B cell (primary cell): Measurements from ENCODE around the gene TBXA2R. TPM values are rescaled to one million over a fixed set of nuclear protein-coding genes. Genes with fewer than 3 reads are reported as not detected.
A peak's percentile ranks its signal among the peaks of the same experiment; 100 is the strongest.

Source experiments
- ATAC-seq: fragments of 200-7000 bp; cut with Tn5 transposase; one replicate; pipeline ENCODE4 v1.10.0; 2021; ENCODE audit warnings: low read depth, mild to moderate bottlenecking, moderate number of reproducible peaks, moderate library complexity
- CTCF ChIA-PET: fragments of 350-600 bp; sonication (Branson Sonifier 250); formaldehyde crosslinking; loops from one replicate; lab custom pipeline; 2021; ENCODE audit warnings: antibody characterized with exemption, inconsistent platforms; lab: Charles Lee
- POLR2A ChIA-PET: fragments of 350-600 bp; sonication (Branson Sonifier 250); formaldehyde crosslinking; loops from one replicate; lab custom pipeline; 2021; ENCODE audit warnings: antibody characterized with exemption; lab: Charles Lee
- DNase-seq: peaks from one replicate; pipeline ENCODE4 v3.0.0; 2013
- H2AFZ ChIP-seq: 2 replicates; pipeline ENCODE4 v1.6.1; 2012; ENCODE audit warnings: mild to moderate bottlenecking, low read depth, low read length; ENCODE audit not compliant: insufficient read depth, poor library complexity, severe bottlenecking
- H3K27ac ChIP-seq, 2 donors: 1 replicate in 1 of 2; 2 replicates in 1 of 2; pipeline ENCODE4 v1.5.1; 2012 to 2013; ENCODE audit warnings: low read length in 2 of 2, mild to moderate bottlenecking in 2 of 2, moderate library complexity in 1 of 2
- H3K27me3 ChIP-seq, 4 experiments: fragments of 200-600 bp in 1 of 4; sonication (generic) in 1 of 4; replicated peaks in 1 of 4; 1 replicate in 2 of 4; 2 replicates in 2 of 4; pipeline versions ENCODE4 v1.6.1 to v1.7.0; 2013 to 2016; ENCODE audit warnings: low read length in 3 of 4, mild to moderate bottlenecking in 2 of 4, mixed read lengths in 1 of 4, moderate library complexity in 1 of 4; ENCODE audit not compliant: insufficient read depth in 4 of 4, control insufficient read depth in 3 of 4; ENCODE audit errors: control extremely low read depth in 1 of 4
- H3K36me3 ChIP-seq, 2 experiments: replicated peaks in 1 of 2; 1 replicate in 1 of 2; 2 replicates in 1 of 2; pipeline versions ENCODE4 v1.6.1 to v1.7.1; 2013; ENCODE audit warnings: low read length in 1 of 2; ENCODE audit not compliant: insufficient read depth in 2 of 2, control insufficient read depth in 1 of 2; ENCODE audit errors: control extremely low read depth in 1 of 2, extremely low read depth in 1 of 2
- H3K4me1 ChIP-seq, 2 donors: fragments of 200-600 bp in 1 of 2; sonication (generic) in 1 of 2; 1 replicate in 1 of 2; 2 replicates in 1 of 2; pipeline versions ENCODE4 v1.5.1 to v1.6.1; 2013 to 2017; ENCODE audit warnings: low read length in 2 of 2; ENCODE audit not compliant: control insufficient read depth in 2 of 2, insufficient read depth in 2 of 2
- H3K4me2 ChIP-seq: replicated peaks from 2 replicates; pipeline ENCODE3; 2012; ENCODE audit warnings: mild to moderate bottlenecking, low read depth, low read length; ENCODE audit not compliant: poor library complexity, severe bottlenecking
- H3K4me3 ChIP-seq, 5 experiments: fragments of 200-600 bp in 1 of 5; sonication (generic) in 1 of 5; 1 replicate in 3 of 5; 2 replicates in 2 of 5; pipeline versions ENCODE4 v1.5.1 to v1.7.0; 2011 to 2016; ENCODE audit warnings: low read length in 4 of 5, mild to moderate bottlenecking in 4 of 5, low read depth in 2 of 5, control low read depth in 1 of 5, moderate library complexity in 1 of 5; ENCODE audit not compliant: insufficient read depth in 1 of 5; ENCODE audit errors: control extremely low read depth in 1 of 5, extremely low read depth in 1 of 5
- H3K79me2 ChIP-seq: fragments of 200-600 bp; sonication (generic); one replicate; pipeline ENCODE4 v1.6.0; 2016; ENCODE audit warnings: low read length; ENCODE audit not compliant: control insufficient read depth, insufficient read depth
- H3K9ac ChIP-seq: fragments of 200-600 bp; sonication (generic); 2 replicates; pipeline ENCODE4 v1.6.1; 2017; ENCODE audit warnings: mild to moderate bottlenecking, low read length, moderate library complexity
- H3K9me3 ChIP-seq, 3 donors: one replicate each; pipeline versions ENCODE4 v1.6.1 to v1.7.1; 2013; ENCODE audit warnings: low read length in 2 of 3; ENCODE audit not compliant: control insufficient read depth in 2 of 3, insufficient read depth in 1 of 3; ENCODE audit errors: control extremely low read depth in 1 of 3
- H4K20me1 ChIP-seq: 2 replicates; pipeline ENCODE4 v1.6.0; 2012; ENCODE audit warnings: mild to moderate bottlenecking, low read length; ENCODE audit not compliant: insufficient read depth, control insufficient read depth, poor library complexity, severe bottlenecking
- H3K27ac Mint-ChIP-seq: one replicate; pipeline ENCODE4 v1.8.0; 2021; ENCODE audit warnings: mixed read lengths
- H3K27me3 Mint-ChIP-seq: one replicate; pipeline ENCODE4 v1.8.0; 2021; ENCODE audit warnings: mixed read lengths
- H3K4me1 Mint-ChIP-seq: one replicate; pipeline ENCODE4 v1.8.0; 2021; ENCODE audit warnings: mixed read lengths
- H3K4me3 Mint-ChIP-seq: one replicate; pipeline ENCODE4 v1.8.0; 2021; ENCODE audit warnings: mixed read lengths
- H3K9me3 Mint-ChIP-seq: one replicate; pipeline ENCODE4 v1.8.0; 2022; ENCODE audit warnings: mixed read lengths; ENCODE audit not compliant: insufficient read depth
- EZH2 ChIP-seq: IDR thresholded peaks from 2 replicates; pipeline ENCODE4 v1.6.1; 2012; ENCODE audit warnings: borderline replicate concordance, low read depth, mild to moderate bottlenecking, moderate library complexity, low read length; ENCODE audit not compliant: insufficient read depth, poor library complexity, severe bottlenecking
- WGBS: methylation state at CpG from one replicate; pipeline ENCODE4 v1.1.5; 2013; ENCODE audit warnings: missing lambda C conversion rate; ENCODE audit not compliant: insufficient coverage; 5-methylcytosine and 5-hydroxymethylcytosine counted together
- intact Hi-C: fragments of 100-400 bp; cut with micrococcal nuclease; formaldehyde crosslinking; loops from one replicate; pipeline ENCODE4 v1.10.0; 2022
- polyA plus RNA-seq: library from polyadenylated mRNA; depleted of rRNA; stranded (reverse); fragments of >200 nt; gene quantifications from 2 replicates; pipeline ENCODE4 v1.2.3, GENCODE V29; 2012
- total RNA-seq, 2 donors: library from RNA; stranded (reverse); fragments of 120-200 nt in 1 of 2; gene quantifications; 1 replicate in 1 of 2; 2 replicates in 1 of 2; pipeline versions ENCODE4 v1.2.3 to v1.2.4, GENCODE V29; 2013 to 2022
- TF ChIP-seq, protein P1 (sequence below): fragments of 200-600 bp; IDR thresholded peaks from one replicate; pipeline ENCODE4 v1.8.0; 2022; ENCODE audit warnings: antibody characterized with exemption, mild to moderate bottlenecking

TBXA2R gene
- total and polyA plus RNA-seq, 2 donors (not counting 1 experiment from before 2014, with no cell fraction given) = 3.9 to 7.9 TPM

DNA sequence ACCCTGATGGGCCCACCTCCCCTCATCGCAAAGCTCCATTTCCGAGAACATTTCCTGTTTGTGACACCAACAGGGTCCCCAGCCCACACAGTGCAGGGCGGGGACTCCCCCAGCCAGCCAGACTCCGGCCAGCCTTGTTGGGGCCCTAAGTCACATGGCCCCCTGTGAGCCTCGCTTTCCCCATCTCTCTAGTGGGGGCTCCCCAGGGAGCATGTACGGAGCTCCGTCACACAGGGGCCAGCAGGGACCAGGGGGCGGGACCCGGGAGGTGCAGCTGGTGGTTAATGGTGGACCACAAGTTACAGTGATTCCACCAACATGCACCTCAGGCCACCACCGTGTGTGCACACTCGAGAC, 1.7 kb downstream of the TBXA2R start:
- Histone ChIP-seq H3K4me2 (peak overlapping the region; percentile 97), H2AFZ (peak overlapping the region; percentile 84), H4K20me1 (no peaks in the 10 kb centered on the region), H3K27me3 (peaks cover 0 to 4% (median 0%) of the 10 kb centered on the region in 4 experiments), H3K79me2 (peaks cover 7% of the 10 kb centered on the region), H3K4me1 (peaks cover 36 to 49% of the 10 kb centered on the region in 2 donors), H3K9me3 (peaks cover 0 to 29% (median 0%) of the 10 kb centered on the region in 3 donors), H3K27ac (peak overlapping the region; percentile 2 to 61), H3K9ac (peak overlapping the region; percentile 74), H3K36me3 (no peaks in the 10 kb centered on the region), H3K4me3 (peak overlapping the region; percentile 49 to 71 (median 65))
- H3K4me3 Mint-ChIP-seq = no peak overlapping the region
- H3K27me3 Mint-ChIP-seq = no peaks in the 10 kb centered on the region
- no peaks in the 10 kb centered on the region for H3K9me3 Mint-ChIP-seq
- DNase-seq (peak; percentile 53), ATAC-seq (peak; percentile 70)
- WGBS = 0% methylated on average over 8 of the region's 11 CpGs
- intact Hi-C loops = loop anchor here (5.0 kb wide), 1 partner anchor 48 kb away; the partner anchor contains the start of gene MFSD12
- no peak overlapping the region for H3K27ac Mint-ChIP-seq
- ChIA-PET POLR2A (interaction anchor here (0.5 kb wide), 2 partner anchors 35 to 98 kb away, joined by 7 to 9 read pairs; no protein-coding TSS in a partner anchor), CTCF (interaction anchor here (0.6 to 1.3 kb wide), 5 partner anchors 14 to 532 kb away, joined by 3 to 6 read pairs (median 5); partner anchors contain the start of gene GIPC3)
- TF ChIP-seq, protein P1, sequence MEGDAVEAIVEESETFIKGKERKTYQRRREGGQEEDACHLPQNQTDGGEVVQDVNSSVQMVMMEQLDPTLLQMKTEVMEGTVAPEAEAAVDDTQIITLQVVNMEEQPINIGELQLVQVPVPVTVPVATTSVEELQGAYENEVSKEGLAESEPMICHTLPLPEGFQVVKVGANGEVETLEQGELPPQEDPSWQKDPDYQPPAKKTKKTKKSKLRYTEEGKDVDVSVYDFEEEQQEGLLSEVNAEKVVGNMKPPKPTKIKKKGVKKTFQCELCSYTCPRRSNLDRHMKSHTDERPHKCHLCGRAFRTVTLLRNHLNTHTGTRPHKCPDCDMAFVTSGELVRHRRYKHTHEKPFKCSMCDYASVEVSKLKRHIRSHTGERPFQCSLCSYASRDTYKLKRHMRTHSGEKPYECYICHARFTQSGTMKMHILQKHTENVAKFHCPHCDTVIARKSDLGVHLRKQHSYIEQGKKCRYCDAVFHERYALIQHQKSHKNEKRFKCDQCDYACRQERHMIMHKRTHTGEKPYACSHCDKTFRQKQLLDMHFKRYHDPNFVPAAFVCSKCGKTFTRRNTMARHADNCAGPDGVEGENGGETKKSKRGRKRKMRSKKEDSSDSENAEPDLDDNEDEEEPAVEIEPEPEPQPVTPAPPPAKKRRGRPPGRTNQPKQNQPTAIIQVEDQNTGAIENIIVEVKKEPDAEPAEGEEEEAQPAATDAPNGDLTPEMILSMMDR = no peak
- TF ChIP-seq EZH2 = no peak
- peaks cover 21% of the 10 kb centered on the region for H3K4me1 Mint-ChIP-seq
